Activated CD4-positive, CD25-positive, alpha-beta regulatory T cell treated with anti-CD3 and anti-CD28 coated beads, Interleukin-2, amount 50 U/mL, for 16 hours (primary cell): Measurements from ENCODE around the gene HEATR5B.
"Not testable (repeated sequence)": the region's sequence is repeated elsewhere in the genome, so short reads cannot be mapped to it uniquely, and the experiment has no call there.

Experiments
- DNase-seq: peaks from one replicate; pipeline ENCODE4 v3.0.0-alpha.2; 2020; ENCODE audit warnings: low read depth, low spot score

HEATR5B gene

GRCh38 chr2:37061776-37062175 lies 22.4 kb downstream of the HEATR5B start:
- no peak for DNase-seq

- no peak for DNase-seq
These were observed 23.0 kb downstream of the HEATR5B start for GRCh38 chr2:37061013-37061711.

GRCh38 chr2:37060446-37060845 lies 23.7 kb downstream of the HEATR5B start:
- DNase-seq, result no peak

- no peak for DNase-seq
These were observed 24.3 kb downstream of the HEATR5B start for GRCh38 chr2:37059841-37060240.

- DNase-seq, result no peak
These were observed 31.4 kb downstream of the HEATR5B start for GRCh38 chr2:37052600-37053332.

GRCh38 chr2:37039580-37039979 lies 44.6 kb downstream of the HEATR5B start:
- DNase-seq, result no peak

- DNase-seq, result no peak
These were observed 46.4 kb downstream of the HEATR5B start for GRCh38 chr2:37037771-37038170.

GRCh38 chr2:37029758-37030157 lies 54.4 kb downstream of the HEATR5B start:
- DNase-seq, result no peak

GRCh38 chr2:37026050-37026449 lies 58.1 kb downstream of the HEATR5B start:
- no peak for DNase-seq

GRCh38 chr2:37020887-37021796 lies 63.0 kb downstream of the HEATR5B start:
- no peak for DNase-seq

- no peak for DNase-seq
These were observed 63.8 kb downstream of the HEATR5B start for GRCh38 chr2:37020212-37020886.

GRCh38 chr2:37013315-37013641 lies 70.9 kb downstream of the HEATR5B start:
- DNase-seq, result no peak

- DNase-seq, result no peak
These were observed 73.0 kb downstream of the HEATR5B start for GRCh38 chr2:37011130-37011529.

GRCh38 chr2:37005118-37005868 lies 78.9 kb downstream of the HEATR5B start:
- no peak for DNase-seq

GRCh38 chr2:37000988-37001556 lies 83.1 kb downstream of the HEATR5B start:
- no peak for DNase-seq

- DNase-seq, result no peak
These were observed 83.9 kb downstream of the HEATR5B start for GRCh38 chr2:37000318-37000717.

- not testable (repeated sequence) for DNase-seq
These were observed 84.8 kb downstream of the HEATR5B start for GRCh38 chr2:36999416-36999815.

GRCh38 chr2:36993841-36994620 lies 90.1 kb downstream of the HEATR5B start:
- no peak for DNase-seq

- no peak for DNase-seq
These were observed 96.2 kb downstream of the HEATR5B start for GRCh38 chr2:36988008-36988407.

GRCh38 chr2:36982467-36982866 lies 101.7 kb downstream of the HEATR5B start:
- DNase-seq, result no peak
